ENCODE data around the gene ZNF789. TPM values are rescaled to one million over a fixed set of nuclear protein-coding genes. Genes with fewer than 3 reads are reported as not detected.

ZNF789 gene
- total RNA-seq, 2 donors from 2014 or later = 13.7 to 16.5 TPM

GRCh38 chr7:99449326-99449725, 23.4 kb upstream of the ZNF789 start:
- no peak for DNase-seq
- no peaks in the 10 kb centered on the region for H3K4me1 ChIP-seq (ENCODE audit: control insufficient read depth, insufficient read depth, low read length)
- Mint-ChIP-seq H3K27me3 (ENCODE audit: insufficient read depth) (no peaks in the 10 kb centered on the region), H3K27ac (no peak overlapping the region), H3K4me3 (no peak overlapping the region), H3K4me1 (no peaks in the 10 kb centered on the region), H3K36me3 (ENCODE audit: low read depth) (peaks cover 77% of the 10 kb centered on the region), H3K9me3 (no peaks in the 10 kb centered on the region)
- H3K4me3 ChIP-seq (ENCODE audit: low read length) = no peak overlapping the region
- H3K36me3 ChIP-seq (ENCODE audit: control insufficient read depth, insufficient read depth, low read length) = peaks cover 90% of the 10 kb centered on the region
- TF ChIP-seq CTCF (conservative IDR thresholded peaks at IDR 0.05) = no peak
- H3K27ac ChIP-seq (ENCODE audit: low read depth, low read length) = no peak overlapping the region
- no peaks in the 10 kb centered on the region for H3K9me3 ChIP-seq (ENCODE audit: control insufficient read depth, low read length)
- H3K27me3 ChIP-seq (ENCODE audit: control insufficient read depth, insufficient read depth, low read length, poor library complexity, severe bottlenecking) = no peaks in the 10 kb centered on the region
- WGBS, 2 experiments (ENCODE audit: insufficient coverage in 1 of 2, insufficient read length in 1 of 2) = 90 to 94% methylated on average over 5 of the region's 5 CpGs
- H3K9ac ChIP-seq (ENCODE audit: extremely low read depth, low read length, poor library complexity, severe bottlenecking) = no peak overlapping the region

- Mint-ChIP-seq H3K36me3 (ENCODE audit: low read depth) (peaks cover 80% of the 10 kb centered on the region), H3K27ac (no peak overlapping the region)
- no peak for DNase-seq
Measured at GRCh38 chr7:99451936-99452335, 20.8 kb upstream of the ZNF789 start.

GRCh38 chr7:99452541-99452940, 20.1 kb upstream of the ZNF789 start:
- Mint-ChIP-seq H3K4me3 (no peak overlapping the region), H3K36me3 (ENCODE audit: low read depth) (peaks cover 80% of the 10 kb centered on the region), H3K27me3 (ENCODE audit: insufficient read depth) (no peaks in the 10 kb centered on the region), H3K9me3 (no peaks in the 10 kb centered on the region), H3K4me1 (no peaks in the 10 kb centered on the region), H3K27ac (no peak overlapping the region)
- Histone ChIP-seq H3K27me3 (ENCODE audit: control insufficient read depth, insufficient read depth, low read length, poor library complexity, severe bottlenecking) (no peaks in the 10 kb centered on the region), H3K9me3 (ENCODE audit: control insufficient read depth, low read length) (no peaks in the 10 kb centered on the region), H3K9ac (ENCODE audit: extremely low read depth, low read length, poor library complexity, severe bottlenecking) (no peak overlapping the region), H3K36me3 (ENCODE audit: control insufficient read depth, insufficient read depth, low read length) (peaks cover 93% of the 10 kb centered on the region), H3K27ac (ENCODE audit: low read depth, low read length) (no peak overlapping the region), H3K4me3 (ENCODE audit: low read length) (no peak overlapping the region), H3K4me1 (ENCODE audit: control insufficient read depth, insufficient read depth, low read length) (no peaks in the 10 kb centered on the region)
- 95 to 98% methylated on average over 11 to 13 of the region's 13 CpGs for WGBS, 2 experiments (ENCODE audit: insufficient coverage in 1 of 2, insufficient read length in 1 of 2)
- DNase-seq = no peak
- TF ChIP-seq CTCF (conservative IDR thresholded peaks at IDR 0.05) = no peak

More at GRCh38 chr7:99451936-99452335, 20.8 kb upstream of the ZNF789 start:
- Histone ChIP-seq H3K9ac (ENCODE audit: extremely low read depth, low read length, poor library complexity, severe bottlenecking) (no peak overlapping the region), H3K36me3 (ENCODE audit: control insufficient read depth, insufficient read depth, low read length) (peaks cover 93% of the 10 kb centered on the region), H3K27ac (ENCODE audit: low read depth, low read length) (no peak overlapping the region), H3K4me3 (ENCODE audit: low read length) (no peak overlapping the region), H3K4me1 (ENCODE audit: control insufficient read depth, insufficient read depth, low read length) (no peaks in the 10 kb centered on the region), H3K9me3 (ENCODE audit: control insufficient read depth, low read length) (no peaks in the 10 kb centered on the region), H3K27me3 (ENCODE audit: control insufficient read depth, insufficient read depth, low read length, poor library complexity, severe bottlenecking) (no peaks in the 10 kb centered on the region)
- Mint-ChIP-seq H3K4me3 (no peak overlapping the region), H3K4me1 (no peaks in the 10 kb centered on the region), H3K27me3 (ENCODE audit: insufficient read depth) (no peaks in the 10 kb centered on the region), H3K9me3 (no peaks in the 10 kb centered on the region)
- 94 to 98% methylated on average over 6 to 8 of the region's 8 CpGs for WGBS, 2 experiments (ENCODE audit: insufficient coverage in 1 of 2, insufficient read length in 1 of 2)
- TF ChIP-seq CTCF (conservative IDR thresholded peaks at IDR 0.05) = no peak

Data from endodermal cell (in vitro differentiated cells).